HG02938 (cell line): ENCODE results near the gene EXOSC2.
A peak's percentile ranks its signal among the peaks of the same experiment; 100 is the strongest.

Source experiments
- ATAC-seq: cut with Tn5 transposase; IDR thresholded peaks from one replicate; pipeline ENCODE4 v1.9.1; 2021; ENCODE audit warnings: mild to moderate bottlenecking, moderate library complexity; ENCODE audit not compliant: unreplicated experiment

Gene EXOSC2, protein sequence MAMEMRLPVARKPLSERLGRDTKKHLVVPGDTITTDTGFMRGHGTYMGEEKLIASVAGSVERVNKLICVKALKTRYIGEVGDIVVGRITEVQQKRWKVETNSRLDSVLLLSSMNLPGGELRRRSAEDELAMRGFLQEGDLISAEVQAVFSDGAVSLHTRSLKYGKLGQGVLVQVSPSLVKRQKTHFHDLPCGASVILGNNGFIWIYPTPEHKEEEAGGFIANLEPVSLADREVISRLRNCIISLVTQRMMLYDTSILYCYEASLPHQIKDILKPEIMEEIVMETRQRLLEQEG

DNA sequence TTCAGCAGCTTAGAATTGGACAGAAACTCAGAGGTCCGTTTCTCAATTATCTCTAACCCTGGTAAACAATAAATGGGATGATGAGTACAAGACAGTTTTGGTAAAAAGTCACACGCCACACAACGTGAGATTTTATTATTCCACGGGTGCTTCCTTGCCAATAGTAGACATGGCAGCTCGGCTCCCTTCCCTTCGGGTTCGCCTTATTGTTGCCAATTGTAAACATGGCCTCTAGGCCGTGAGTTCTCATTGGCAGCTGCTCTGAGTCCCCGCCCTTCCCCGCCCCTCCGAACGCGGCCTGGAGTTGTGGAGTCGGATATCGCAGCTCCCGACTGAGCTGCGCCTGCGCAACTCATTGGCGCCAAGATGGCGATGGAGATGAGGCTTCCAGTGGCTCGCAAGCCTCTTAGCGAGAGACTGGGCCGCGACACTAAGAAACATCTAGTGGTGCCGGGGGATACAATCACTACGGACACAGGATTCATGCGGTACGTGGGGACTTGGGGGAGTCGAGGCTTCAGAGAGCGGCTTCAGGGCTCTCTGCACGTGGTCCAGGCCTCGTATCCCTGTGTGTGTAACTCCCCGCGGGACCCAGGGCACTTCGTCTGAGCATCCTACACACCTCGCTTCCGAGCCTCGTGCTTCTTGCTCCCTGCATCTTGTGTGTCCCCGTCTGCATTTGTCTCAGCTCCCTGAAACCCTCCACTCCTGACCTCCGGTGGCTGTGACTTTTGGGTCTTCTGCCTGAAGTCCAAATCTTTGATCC, at the start of gene EXOSC2:
EXOSC2 (plus strand) TSS at position 355 of the 766 bp plus-strand sequence; CDS start at position 367, 12 bp downstream.
- peak; percentile 89 for ATAC-seq

DNA sequence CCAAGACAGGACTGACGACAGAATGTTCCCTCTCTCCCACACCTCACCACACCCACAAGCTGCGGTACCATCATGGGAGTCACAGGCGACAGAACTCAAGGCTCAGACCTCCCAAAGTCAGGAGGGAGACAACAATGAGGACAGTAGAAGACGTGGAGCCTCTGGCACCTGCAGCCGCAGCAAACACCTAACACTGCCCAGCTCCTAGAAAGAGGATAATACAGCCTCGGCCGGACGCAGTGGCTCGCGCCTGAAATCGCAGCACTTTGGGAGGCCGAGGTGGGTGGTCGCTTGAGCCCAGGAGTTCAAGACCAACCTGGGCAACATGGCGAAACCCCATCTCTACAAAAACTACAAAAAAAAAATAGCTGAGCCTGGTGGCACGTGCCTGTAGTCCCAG, 42.4 kb upstream of the EXOSC2 start:
- ATAC-seq, result no peak

DNA sequence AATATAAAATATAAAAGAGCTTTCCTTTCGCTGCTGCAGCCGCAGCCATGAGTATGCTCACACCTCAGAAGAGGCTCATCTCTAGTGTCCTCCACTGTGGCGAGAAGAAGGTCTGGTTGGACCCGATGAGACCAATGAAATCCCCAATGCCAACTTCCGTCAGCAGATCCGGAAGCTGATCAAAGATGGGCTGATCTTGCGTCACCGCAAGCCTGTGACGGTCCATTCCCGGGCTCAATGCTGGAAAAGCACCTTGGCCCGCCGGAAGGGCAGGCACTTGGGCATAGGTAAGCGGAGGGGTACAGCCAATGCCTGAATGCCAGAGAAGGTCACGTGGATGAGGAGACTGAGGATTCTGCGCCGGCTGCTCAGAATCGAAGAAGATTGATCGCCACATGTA, 41.8 kb upstream of the EXOSC2 start:
- ATAC-seq, result no peak

DNA sequence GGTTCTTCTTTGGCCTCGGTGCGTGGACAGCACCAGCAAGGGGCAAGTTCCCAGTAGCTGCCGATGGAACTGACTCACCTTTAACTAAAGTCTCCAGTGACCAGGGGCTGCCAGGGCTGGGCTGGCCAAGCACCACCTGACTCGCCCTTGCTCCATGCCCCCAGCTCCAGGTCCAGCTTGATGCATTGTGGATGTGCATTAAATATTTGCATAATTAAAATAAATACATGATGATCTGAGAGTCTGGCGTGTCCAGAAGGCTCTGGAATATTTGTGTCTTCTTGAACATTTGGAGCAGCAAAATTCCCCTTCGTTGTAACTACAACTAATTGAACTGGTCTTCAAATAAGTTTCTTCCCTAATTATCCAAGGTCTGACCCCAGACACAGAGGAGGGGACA, 38.7 kb upstream of the EXOSC2 start:
- no peak for ATAC-seq

DNA sequence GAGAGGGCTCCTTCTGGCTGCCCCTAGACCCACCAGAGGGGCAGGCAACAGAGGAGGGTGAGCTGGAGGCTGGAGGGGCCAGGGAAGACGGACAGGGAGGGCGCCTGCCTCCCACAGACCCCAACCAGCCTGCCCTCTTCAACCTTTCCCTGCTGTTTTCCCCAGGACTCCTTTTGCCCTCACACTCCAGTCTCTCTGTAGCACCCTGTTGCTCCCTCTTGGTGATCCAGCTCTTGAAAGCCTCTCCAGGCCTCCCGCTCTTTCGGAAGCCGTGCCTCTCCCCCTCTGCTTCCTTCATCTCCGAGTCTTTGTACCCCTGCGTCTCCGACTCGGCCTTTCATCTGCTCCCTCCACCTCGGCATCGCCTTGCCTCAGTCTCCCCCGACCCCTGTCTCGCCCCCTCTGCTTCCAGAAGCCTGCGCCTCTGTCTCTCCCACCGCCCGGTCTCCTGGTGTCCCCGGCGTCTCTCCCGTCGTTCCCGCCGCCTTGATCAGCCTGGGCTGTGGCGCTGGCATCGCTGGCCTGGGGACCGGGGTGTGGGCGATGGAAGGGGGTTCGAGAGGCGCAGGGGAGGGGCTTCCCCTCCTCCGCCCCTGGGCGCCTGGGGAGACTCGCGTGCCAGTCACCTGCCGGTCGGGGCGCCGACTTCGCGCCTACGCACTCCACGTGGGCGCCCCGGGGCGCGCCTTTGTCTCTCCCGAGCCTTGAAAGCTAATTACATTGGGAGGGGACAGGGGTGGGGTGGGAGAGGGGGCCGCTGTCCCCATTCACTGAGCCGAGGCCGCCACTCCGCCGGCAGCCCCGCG, 34.5 kb upstream of the EXOSC2 start:
- ATAC-seq, result no peak

DNA sequence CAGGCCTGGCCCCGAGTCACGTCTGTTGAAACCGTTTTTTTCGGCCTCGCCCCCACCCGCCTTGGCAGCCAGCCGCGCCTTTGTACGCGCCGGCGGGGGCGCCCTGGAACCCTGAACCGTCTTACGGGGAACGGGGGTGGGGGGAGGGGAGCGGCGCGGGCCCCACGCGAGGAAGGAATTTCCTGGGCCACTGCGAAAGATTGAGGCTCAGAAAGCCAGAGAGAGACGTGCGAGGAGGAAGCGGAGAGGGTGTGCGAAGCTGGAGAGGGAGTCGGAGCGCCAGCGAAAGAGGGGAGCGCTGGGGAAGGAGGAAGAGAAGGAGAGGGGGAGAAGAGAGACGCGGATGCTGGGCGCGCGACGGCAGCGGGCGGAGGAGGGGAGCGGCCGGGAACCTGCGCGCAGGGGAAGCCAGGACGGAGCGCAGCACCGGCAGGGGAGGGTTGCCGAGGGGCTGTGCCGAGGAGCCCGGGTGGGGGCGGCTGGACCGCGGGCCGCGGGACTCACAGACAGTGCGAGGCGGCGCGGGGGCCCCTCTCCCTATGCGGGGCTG, 33.8 kb upstream of the EXOSC2 start:
- ATAC-seq, result no peak

DNA sequence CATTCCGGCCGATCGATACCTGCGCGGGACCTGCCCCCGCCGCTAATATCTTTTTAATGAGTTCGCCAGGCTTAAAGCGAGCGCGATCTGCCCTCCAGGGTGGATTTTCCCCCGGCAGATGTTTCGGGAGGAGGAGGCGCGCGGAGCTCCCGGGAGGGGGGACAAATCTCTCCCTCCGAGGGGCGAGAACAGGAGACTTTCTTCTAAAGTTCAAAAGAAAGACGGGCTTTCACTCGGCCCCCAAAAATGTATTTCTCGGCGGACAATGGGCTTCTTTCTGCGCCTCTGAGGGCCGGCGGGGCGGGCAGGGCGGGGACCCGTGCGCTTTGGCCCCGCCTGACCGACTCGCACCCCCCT, 33.3 kb upstream of the EXOSC2 start:
- no peak for ATAC-seq

DNA sequence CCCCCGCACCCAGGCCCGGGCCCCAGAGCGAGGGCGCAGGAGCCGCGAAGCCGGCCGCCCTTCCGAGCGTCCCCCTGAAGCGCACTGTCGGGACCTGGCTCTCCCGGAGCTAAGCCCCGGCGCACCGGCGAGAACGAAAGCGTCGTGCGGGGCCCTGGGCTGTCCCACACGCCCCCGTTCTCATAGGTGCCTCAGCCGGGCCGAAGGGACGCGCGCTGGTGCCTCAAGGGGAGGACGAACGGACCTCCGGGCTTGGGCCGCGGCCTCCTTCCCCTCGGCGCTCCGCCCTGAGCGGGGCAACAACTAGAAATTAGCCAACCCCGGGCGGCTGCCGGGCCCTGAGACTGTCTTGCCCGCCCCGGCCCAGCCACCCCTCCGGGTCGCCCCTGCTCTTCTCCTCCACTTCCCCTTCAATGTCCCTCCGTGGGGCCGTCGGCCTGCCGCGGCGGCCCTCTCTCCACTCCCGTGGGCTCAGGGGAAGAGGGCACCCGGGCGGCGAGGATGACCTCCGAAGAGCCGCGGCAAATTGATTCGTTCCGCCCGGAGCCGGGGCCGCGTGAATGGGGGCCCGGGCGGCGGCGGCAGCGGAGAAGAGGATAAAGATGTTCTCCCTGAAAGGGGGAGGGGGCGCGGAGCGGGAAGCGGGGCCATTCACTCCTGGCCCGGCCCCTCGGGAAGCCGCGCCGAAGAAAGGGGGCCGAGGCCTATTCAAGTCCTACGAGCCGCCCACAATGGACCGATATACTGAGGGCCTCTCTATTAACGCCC, 32.7 kb upstream of the EXOSC2 start:
- ATAC-seq, result no peak

DNA sequence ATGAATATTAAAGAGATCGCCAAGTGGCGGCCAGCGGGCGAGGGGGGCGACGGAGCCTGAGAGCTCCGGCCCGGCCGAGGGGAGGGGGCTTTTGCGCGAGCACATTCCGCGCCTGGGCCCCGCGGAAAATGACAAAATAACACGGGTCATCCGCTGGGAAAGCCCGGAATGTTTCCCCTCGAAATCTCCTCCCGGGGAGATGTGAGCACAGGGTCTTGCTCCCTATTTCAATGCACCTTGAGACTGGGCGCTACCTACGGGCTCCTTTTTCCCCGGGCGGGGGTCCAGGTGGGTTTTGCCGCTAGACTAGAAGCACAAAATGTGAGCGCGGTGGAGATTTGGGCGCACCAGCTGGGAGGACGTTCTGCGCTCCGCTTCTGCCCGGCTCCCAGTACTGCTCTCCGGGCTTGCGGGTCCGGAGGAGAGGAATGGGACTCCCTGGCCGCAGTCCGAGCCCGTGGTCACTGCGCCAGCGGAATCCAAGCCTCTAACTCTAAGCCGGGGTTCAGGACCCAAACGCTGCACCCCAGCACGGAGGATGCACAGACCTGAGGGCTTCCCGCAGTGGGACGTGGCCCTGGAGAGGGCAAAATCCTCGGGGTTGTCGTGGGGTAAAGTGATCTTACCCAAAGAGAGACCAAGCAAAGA, 32.0 kb upstream of the EXOSC2 start:
- ATAC-seq, result no peak

DNA sequence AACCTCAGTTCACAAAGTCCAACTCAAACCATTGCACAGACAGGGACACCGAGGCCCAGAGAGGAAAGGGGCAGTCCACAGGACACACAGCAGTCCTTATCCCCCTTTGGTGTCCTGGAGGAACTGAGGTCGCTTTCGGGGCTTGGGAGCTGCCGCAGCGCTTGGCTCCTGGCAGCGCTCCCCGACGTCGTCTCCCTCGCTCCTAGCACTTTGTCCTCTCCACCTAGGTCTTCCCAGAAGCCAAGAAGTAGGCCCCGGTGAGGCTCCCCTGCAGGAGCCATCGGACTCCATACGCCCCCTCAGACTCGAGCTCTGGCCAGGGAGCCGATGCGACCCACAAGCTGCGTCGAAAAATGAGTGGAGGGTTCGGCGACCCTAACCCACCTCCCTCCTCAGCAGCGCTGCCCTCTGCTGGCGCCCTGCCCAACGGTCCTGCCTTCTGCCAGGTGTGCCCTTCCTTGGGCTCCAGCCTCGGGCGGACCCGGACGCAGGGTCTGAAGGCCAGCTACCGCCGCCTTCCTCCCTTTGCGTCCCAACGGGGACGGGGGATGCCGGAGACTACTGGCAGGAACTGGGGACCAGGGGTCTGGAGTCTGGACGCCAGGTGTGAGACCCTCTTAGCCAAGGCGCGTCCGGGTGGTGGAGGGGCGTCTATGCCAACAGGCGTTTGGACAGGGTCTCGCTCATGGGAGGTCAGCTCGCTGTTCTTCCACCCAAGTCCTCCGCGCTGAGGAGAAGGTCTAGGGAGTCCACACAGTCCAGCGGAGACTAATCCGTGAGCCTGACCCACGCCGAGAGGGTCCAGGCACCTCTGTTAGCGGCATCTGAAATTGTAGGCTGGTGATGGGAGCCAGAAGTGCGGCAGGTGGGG, 31.2 kb upstream of the EXOSC2 start:
- ATAC-seq, result no peak

DNA sequence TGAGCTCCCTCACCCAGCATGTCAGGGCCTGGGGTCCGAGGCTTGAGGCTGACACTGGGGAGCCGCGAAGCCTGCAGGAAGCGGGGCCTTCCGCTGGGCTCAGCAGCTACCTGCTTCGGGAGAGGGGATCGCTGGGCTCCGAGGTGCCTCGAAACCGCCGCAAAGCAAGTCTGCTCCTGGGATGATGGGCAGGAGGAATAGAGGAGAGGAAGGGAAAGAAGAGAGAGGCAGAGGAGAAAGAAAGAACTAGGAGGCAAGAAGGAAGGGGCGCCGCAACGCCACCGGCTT, 30.7 kb upstream of the EXOSC2 start:
- no peak for ATAC-seq

DNA sequence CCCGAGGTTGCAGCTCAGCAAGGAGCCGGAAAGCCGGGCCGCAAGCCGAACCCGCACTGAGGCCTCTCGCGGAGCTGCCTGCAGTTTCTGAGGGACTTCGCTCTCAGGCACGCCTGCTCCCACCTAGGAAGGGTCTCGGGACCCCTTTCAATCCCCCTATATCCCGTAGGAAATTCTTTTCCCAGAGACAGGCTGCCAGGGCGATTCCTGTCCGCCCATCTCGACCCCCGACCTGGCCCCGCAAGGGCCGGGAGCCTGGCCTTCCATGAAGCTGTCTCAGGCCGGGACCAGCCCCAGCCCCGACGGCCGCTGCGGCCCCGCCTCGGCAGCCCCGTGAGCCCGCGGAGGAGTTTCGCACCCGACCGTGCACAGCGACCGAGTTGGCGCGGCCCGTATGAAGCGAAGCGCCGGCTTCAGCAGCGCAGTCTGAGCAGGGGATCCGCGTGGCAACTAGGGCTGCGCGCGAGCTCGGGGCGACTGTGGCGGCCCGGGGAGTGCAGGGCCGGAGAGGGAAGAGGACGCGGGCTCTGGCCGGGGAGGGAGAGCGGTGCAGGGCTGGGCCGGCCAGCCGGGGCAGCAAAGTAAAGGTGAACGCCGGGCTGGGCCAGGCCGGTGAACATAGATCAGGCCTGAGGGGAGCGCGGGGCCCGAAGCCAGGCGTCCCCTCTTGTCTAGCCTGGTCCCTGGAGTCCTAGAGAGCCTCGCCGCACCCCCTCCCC, 30.2 kb upstream of the EXOSC2 start:
- no peak for ATAC-seq

DNA sequence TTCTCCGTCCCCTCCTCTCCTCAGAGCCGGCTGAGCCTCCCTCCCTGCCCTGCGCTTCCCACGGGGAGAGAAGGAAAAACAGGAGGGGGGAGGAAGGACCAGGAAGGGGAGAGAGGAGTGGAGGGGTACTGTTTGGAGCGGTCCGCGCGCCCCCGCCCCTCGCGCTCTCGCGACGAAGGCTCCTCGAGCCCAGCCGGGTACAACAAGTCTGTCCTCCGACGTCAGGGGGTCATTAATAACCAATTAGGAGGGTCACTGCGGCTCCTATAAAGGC, 29.7 kb upstream of the EXOSC2 start:
- ATAC-seq, result no peak

DNA sequence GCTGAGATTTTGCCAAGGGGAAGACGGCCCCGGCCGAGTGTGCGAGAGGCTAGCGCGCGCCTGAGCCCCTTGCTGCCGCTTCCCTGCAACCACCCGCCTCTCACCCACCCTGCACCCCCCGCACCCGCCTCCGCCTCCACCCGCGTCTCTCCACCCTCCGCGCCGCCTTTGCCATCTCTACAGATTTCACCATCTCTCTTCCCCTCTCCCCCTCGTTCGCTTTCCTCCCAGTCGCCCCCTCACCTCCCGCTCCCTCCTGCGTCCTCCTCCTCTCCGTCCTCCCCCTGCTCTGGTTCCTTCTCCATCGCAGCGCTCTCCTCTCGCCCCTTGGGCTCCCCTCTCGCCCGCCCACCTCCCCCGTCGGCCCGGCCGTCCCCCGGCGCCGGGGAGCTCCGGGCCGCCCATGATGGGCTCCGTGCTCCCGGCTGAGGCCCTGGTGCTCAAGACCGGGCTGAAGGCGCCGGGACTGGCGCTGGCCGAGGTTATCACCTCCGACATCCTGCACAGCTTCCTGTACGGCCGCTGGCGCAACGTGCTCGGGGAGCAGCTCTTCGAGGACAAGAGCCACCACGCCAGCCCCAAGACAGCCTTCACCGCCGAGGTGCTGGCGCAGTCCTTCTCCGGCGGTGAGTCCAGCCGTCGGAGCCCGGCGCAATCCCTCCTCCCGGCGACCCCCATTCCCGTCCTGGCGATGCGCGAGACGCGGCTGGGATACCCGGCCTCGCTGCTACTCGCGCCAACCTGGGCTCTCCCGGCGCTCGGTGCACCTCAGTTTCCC, 29.1 kb upstream of the EXOSC2 start, which contains the start of gene PRDM12:
PRDM12 (plus strand) TSS at position 344 of the 778 bp plus-strand sequence; CDS start at position 404, 60 bp downstream.
- ATAC-seq, result no peak

DNA sequence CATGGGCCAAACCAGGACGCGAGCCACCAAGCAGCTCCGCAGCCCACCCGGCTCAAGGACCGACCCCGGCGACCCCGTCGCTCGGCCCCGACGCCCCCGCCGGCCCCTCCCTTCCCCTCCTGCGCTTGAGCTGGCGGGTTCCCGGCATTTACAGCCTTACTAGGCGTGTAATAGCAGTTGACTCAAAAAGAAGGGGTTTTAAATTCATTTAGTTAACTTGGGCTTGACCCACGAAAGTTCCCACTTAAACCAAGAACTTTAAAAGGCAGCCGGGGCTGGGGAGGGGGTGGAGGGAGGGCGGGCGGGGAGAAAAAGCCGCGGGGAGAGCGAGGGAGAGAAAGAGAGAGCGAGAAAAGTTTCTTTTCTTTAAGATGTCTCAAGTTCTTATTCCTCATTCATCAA, 28.6 kb upstream of the EXOSC2 start:
- no peak for ATAC-seq

DNA sequence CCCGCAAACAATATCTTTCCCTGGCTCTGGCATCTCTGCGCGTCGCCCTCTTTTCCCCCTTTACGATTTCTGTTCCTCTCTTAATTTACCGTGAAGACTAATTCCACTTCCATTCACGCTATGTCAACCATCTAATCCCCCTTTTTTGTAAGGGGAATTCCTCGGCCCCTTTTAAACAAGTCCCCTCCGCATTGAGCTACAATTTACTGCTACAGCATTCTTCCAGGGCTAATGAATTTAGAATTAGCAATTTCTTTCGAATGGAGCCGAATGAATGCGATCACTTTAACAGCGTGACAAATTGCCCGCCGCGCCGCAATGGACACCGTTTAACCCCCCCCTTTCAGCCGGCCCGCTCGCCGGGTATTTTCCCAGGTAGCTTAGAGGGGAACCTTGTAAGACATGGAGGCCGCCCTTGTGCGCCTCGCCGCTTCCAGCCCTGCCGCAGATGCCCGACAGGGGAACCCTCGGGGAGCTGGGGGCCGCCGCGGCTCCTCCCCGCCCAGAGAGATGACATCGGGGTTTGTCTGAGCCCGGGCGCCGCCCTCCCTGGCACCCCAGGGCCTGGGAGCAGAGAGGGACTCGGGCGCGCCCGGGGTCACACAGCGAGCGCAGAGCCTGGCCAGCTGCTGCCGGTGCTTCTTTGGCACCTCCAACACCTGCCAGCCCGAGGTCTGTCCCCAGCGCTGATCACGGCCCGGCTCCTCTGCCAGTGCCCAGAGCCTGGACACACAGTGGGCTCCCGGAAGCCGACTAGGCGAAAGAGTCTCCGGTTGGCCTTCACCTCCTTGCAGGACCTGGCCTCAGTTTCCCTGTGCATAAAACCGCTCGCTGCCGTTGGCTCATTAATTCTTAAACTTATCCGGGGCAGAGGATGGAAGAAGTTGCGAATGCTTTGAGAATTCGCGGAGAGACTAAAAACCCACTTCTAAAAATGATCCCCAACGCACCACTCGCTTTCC, 27.9 kb upstream of the EXOSC2 start:
- no peak for ATAC-seq
